GM12864 (cell line): Measurements from ENCODE around the gene HNRNPUL2.

Experiments
- DNase-seq: peaks from one replicate; pipeline ENCODE4 v3.0.0-alpha.2; 2011; ENCODE audit warnings: low read depth
- H3K4me3 ChIP-seq: 2 replicates; pipeline ENCODE4 v1.5.1; 2011; ENCODE audit warnings: mild to moderate bottlenecking, low read depth, low read length, control low read depth
- TF ChIP-seq, protein P1 (sequence below): IDR thresholded peaks from 2 replicates; pipeline ENCODE4 v1.5.1; 2011; ENCODE audit warnings: low read depth, mild to moderate bottlenecking, moderate library complexity, low read length, control low read depth, inconsistent platforms; ENCODE audit errors: missing control alignments

HNRNPUL2 gene

DNA sequence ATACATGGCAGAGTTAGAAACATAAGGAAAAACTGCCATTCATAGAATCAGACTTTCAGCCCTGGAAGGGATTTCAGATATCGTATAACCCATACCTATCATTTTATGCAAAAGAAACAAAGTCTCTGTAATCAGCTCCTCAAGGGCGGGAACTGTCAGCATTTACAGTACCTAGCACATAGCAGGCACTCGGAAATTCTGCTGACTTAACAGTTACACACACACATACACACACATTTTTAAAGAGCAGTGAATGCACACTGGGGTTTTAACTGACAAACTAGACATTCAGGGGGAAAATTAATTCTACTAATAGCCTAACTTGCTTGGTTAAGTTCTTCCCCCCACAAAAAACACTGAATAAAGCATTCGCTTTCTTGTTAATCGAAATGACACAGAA, 11.1 kb downstream of the HNRNPUL2 start:
- TF ChIP-seq, protein P1, sequence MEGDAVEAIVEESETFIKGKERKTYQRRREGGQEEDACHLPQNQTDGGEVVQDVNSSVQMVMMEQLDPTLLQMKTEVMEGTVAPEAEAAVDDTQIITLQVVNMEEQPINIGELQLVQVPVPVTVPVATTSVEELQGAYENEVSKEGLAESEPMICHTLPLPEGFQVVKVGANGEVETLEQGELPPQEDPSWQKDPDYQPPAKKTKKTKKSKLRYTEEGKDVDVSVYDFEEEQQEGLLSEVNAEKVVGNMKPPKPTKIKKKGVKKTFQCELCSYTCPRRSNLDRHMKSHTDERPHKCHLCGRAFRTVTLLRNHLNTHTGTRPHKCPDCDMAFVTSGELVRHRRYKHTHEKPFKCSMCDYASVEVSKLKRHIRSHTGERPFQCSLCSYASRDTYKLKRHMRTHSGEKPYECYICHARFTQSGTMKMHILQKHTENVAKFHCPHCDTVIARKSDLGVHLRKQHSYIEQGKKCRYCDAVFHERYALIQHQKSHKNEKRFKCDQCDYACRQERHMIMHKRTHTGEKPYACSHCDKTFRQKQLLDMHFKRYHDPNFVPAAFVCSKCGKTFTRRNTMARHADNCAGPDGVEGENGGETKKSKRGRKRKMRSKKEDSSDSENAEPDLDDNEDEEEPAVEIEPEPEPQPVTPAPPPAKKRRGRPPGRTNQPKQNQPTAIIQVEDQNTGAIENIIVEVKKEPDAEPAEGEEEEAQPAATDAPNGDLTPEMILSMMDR: no peak
- DNase-seq: no peak
- H3K4me3 ChIP-seq: no peak overlapping the region

DNA sequence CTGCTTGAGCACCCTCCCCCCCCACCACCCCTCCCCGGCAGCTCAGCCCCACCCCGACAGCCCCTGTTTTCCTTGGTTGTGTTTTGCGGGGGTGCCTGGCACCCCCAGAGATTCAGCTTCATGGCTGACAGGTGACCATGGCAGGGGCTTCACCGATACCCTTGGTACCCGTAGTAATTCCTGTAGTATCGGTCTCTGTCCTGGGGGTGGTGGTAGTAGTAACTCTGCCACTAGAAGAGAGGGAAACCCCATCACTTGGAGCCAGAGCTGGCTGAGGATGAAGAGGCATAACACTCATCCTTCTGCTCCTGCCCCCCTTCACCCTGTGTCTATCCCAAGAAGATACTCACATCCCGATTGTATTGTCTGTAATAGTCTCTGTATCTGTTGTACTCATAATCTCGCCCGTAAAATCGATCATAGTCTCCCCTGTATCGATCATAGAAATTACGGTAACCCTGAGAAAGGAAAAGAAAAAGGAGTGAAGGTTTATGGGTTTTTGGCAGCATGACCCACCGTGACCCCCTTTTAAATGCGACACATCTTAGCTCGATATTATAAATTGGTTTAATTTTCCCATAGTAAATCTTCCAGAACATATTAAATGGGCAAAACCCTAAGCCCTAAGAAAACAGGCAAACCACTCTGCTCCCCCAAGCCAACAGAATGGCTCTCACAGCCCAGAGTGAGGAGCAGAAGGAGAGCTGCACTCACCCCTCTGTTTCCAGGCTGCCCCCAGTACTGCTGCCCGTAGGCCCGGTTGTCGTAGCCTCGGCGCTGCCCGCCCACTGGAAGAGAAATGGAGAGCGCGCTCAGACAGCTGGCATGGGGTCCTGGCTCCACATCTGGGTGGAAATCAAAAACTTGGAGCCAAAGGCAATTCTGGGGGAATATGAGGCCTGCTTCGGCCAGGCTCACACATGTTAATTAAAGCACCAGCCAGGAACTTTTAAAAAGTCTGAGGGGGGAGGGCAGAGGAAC, 11.8 kb downstream of the HNRNPUL2 start:
- TF ChIP-seq, protein P1: no peak
- no peak overlapping the region for H3K4me3 ChIP-seq
- no peak for DNase-seq

DNA sequence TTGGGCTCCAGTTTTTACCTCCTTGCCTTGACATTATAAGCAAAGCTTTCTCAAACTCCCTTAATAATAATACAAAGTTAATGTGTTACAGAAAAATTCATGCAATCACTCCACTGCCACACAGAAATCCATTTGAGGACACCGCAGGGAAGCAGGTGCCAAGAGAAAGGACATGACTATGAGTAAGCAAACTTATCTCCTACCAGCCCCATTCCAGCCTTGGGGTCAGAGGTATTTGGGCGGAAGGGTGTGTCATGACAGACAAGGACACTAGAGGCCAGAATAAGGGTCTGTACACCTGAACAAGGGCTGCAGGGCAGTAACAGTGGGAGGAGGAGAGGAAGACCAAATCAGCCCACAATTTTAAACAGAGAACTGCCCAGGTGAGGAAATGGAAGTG, 13.9 kb downstream of the HNRNPUL2 start:
- TF ChIP-seq, protein P1: no peak
- DNase-seq: no peak

DNA sequence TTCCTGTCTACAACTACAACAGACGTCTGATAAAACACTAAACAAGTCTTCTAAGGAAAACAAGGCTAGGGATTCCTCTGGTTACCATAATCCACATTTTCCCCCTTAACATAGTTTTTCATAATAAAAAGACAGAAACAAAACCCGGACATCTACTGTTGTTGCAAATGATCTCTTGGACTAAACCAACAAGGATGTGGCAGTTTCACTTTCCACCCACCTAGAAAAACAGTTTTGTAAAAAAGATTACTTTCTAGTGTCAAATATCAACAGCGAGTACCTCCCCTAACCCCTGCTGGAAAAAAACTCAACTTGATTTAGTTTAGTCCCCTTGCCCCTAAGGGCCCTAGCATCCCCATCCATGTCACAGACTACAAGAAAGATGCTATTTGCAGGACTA, 14.4 kb downstream of the HNRNPUL2 start:
- H3K4me3 ChIP-seq: no peak overlapping the region
- DNase-seq: no peak
- TF ChIP-seq, protein P1: no peak

More for the DNA sequence above, 13.9 kb downstream of the HNRNPUL2 start:
- no peak overlapping the region for H3K4me3 ChIP-seq

DNA sequence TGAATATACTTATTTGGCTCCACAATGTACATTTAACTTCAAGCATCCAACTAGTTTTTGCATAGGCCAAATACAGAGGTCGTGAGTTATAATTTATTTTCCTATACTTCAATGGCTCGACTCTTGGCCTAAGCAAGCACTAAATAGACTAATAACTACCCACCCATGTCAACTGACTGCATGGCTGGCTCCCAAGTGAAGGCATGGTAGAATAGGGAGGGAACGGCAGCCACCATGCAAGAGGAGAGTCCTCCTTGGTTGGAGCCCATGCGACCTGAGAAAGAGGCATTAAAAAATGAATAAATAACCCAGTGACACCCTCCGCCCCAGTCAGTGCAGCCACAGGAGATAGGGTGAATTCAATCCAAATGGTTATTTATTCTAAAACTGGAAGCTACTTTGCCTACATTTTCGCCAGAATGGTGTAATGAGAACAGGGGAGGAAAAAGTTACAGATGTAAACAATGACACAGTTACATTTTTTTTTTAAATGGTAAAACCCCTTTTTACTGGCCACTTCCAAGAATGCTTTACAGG, 14.9 kb downstream of the HNRNPUL2 start:
- DNase-seq: no peak
- TF ChIP-seq, protein P1: no peak
- no peak overlapping the region for H3K4me3 ChIP-seq

DNA sequence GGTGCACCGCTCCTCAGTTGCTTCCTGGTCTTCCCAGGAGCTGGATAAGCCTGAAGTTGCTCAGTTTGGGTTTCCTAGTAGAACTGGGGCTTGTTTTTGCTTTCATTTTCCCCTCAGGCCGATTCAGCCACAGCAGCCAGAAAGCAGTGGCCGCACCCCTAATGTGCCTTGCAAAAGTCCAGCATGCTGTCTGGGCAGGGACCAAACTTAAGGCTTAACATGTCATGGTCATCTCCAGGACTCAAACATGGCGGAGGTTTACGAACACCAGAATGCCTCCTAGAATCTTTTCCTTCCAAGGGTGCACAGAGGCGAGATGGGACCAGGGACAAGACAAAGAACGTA, 17.3 kb downstream of the HNRNPUL2 start:
- no peak for DNase-seq
- TF ChIP-seq, protein P1: no peak
- H3K4me3 ChIP-seq: peak overlapping the region; percentile 56
